Right renal pelvis (tissue), 4 donors: ENCODE data around the gene EHMT1. TPM values are rescaled to one million over a fixed set of nuclear protein-coding genes. Genes with fewer than 3 reads are reported as not detected.
"Not testable (repeated sequence)": the region's sequence is repeated elsewhere in the genome, so short reads cannot be mapped to it uniquely, and the experiment has no call there.

Source experiments
- DNase-seq, 4 donors: peaks; one replicate each; pipeline ENCODE4 v3.0.0-alpha.2; 2013; ENCODE audit warnings: low read depth in 4 of 4, low spot score in 3 of 4, missing footprints in 1 of 4
- polyA plus RNA-seq, 4 donors: library from polyadenylated mRNA; unstranded; fragments of 120-200 nt; gene quantifications; one replicate each; pipeline ENCODE4 v1.2.1, GENCODE V29; 2013; ENCODE audit not compliant: insufficient read length in 4 of 4

EHMT1 gene
- polyA plus RNA-seq, 4 donors, result 62.6 to 73.2 (median 71.3) TPM

GRCh38 chr9:137711678-137712105, 92.9 kb downstream of the EHMT1 start:
- DNase-seq, result no peak

GRCh38 chr9:137715321-137715720, 96.5 kb downstream of the EHMT1 start:
- no peak for DNase-seq

- DNase-seq, result not testable (repeated sequence)
Observed at GRCh38 chr9:137715866-137716693, 97.3 kb downstream of the EHMT1 start.

- DNase-seq, result no peak
Observed at GRCh38 chr9:137716694-137717287, 98.0 kb downstream of the EHMT1 start.

- DNase-seq, result no peak
Observed at GRCh38 chr9:137717776-137718327, 99.0 kb downstream of the EHMT1 start.

- no peak for DNase-seq
Observed at GRCh38 chr9:137719194-137719593, 100.4 kb downstream of the EHMT1 start.

GRCh38 chr9:137720571-137721110, 101.8 kb downstream of the EHMT1 start:
- DNase-seq, result no peak

- DNase-seq, result no peak
Observed at GRCh38 chr9:137721479-137721878, 102.7 kb downstream of the EHMT1 start.

- no peak for DNase-seq
Observed at GRCh38 chr9:137721899-137722298, 103.1 kb downstream of the EHMT1 start.

- no peak for DNase-seq
Observed at GRCh38 chr9:137722481-137722880, 103.7 kb downstream of the EHMT1 start.

GRCh38 chr9:137723356-137723755, 104.6 kb downstream of the EHMT1 start:
- DNase-seq, result not testable (repeated sequence)

- DNase-seq, result no peak
Observed at GRCh38 chr9:137723783-137724445, 105.1 kb downstream of the EHMT1 start.

GRCh38 chr9:137724818-137725240, 106.0 kb downstream of the EHMT1 start:
- DNase-seq, result no peak

- DNase-seq, result no peak
Observed at GRCh38 chr9:137725598-137725997, 106.8 kb downstream of the EHMT1 start.

GRCh38 chr9:137726336-137726735, 107.5 kb downstream of the EHMT1 start:
- not testable (repeated sequence) for DNase-seq

- no peak for DNase-seq
Observed at GRCh38 chr9:137726764-137727163, 108.0 kb downstream of the EHMT1 start.

GRCh38 chr9:137727716-137728115, 108.9 kb downstream of the EHMT1 start:
- DNase-seq, result no peak

GRCh38 chr9:137728444-137729311, 109.9 kb downstream of the EHMT1 start:
- DNase-seq, result no peak

- no peak for DNase-seq
Observed at GRCh38 chr9:137731216-137731946, 112.6 kb downstream of the EHMT1 start.
